Ishikawa (cell line): ENCODE measurements around the gene CPE.

Source experiments
- CEBPB ChIP-seq: IDR thresholded peaks from 2 replicates; pipeline ENCODE4 v1.6.1; 2012
- CREB1 ChIP-seq: IDR thresholded peaks from 2 replicates; pipeline ENCODE4 v1.6.1; 2012; ENCODE audit warnings: low read depth
- EGR1 ChIP-seq: IDR thresholded peaks from 2 replicates; pipeline ENCODE4 v1.6.1; 2012
- EP300 ChIP-seq: IDR thresholded peaks from 2 replicates; pipeline ENCODE4 v1.6.1; 2012; ENCODE audit warnings: borderline replicate concordance
- FOXM1 ChIP-seq: IDR thresholded peaks from 2 replicates; pipeline ENCODE4 v1.6.1; 2012; ENCODE audit warnings: low read depth, borderline replicate concordance
- NFIC ChIP-seq: IDR thresholded peaks from 2 replicates; pipeline ENCODE4 v1.6.1; 2012
- RAD21 ChIP-seq: IDR thresholded peaks from 2 replicates; pipeline ENCODE4 v1.6.1; 2012; ENCODE audit warnings: low read depth
- REST ChIP-seq: IDR thresholded peaks from 2 replicates; pipeline ENCODE4 v1.6.1; 2012; ENCODE audit warnings: low read depth, mild to moderate bottlenecking
- TAF1 ChIP-seq: IDR thresholded peaks from 2 replicates; pipeline ENCODE4 v1.6.1; 2012; ENCODE audit warnings: low read depth, mild to moderate bottlenecking
- TCF12 ChIP-seq: IDR thresholded peaks from 2 replicates; pipeline ENCODE4 v1.6.1; 2012; ENCODE audit warnings: low read depth
- TEAD4 ChIP-seq: IDR thresholded peaks from 2 replicates; pipeline ENCODE4 v1.6.1; 2012
- YY1 ChIP-seq: IDR thresholded peaks from 2 replicates; pipeline ENCODE4 v1.6.1; 2012; ENCODE audit warnings: low read depth
- ZBTB7A ChIP-seq: IDR thresholded peaks from 2 replicates; pipeline ENCODE4 v1.6.1; 2012; ENCODE audit warnings: low read depth
- TF ChIP-seq, protein P1 (sequence below): IDR thresholded peaks from 2 replicates; pipeline ENCODE4 v1.6.1; 2012
- TF ChIP-seq, protein P2 (sequence below): IDR thresholded peaks from 2 replicates; pipeline ENCODE4 v1.6.1; 2012

CPE gene

GRCh38 chr4:165398570-165398969, 19.8 kb downstream of the CPE start:
- TF ChIP-seq TCF12 (peak; percentile 69; the same call in 1 of the 2 replicates), TAF1 (no peak), FOXM1 (no peak), TEAD4 (no peak), RAD21 (no peak), NFIC (no peak), YY1 (no peak), EGR1 (no peak), EP300 (peak; percentile 52; the same call in 1 of the 2 replicates), REST (no peak), CEBPB (no peak), ZBTB7A (no peak), CREB1 (no peak)
- TF ChIP-seq, protein P1, sequence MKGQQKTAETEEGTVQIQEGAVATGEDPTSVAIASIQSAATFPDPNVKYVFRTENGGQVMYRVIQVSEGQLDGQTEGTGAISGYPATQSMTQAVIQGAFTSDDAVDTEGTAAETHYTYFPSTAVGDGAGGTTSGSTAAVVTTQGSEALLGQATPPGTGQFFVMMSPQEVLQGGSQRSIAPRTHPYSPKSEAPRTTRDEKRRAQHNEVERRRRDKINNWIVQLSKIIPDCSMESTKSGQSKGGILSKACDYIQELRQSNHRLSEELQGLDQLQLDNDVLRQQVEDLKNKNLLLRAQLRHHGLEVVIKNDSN, result no peak
- TF ChIP-seq, protein P2, sequence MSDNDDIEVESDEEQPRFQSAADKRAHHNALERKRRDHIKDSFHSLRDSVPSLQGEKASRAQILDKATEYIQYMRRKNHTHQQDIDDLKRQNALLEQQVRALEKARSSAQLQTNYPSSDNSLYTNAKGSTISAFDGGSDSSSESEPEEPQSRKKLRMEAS, result peak; percentile 44; the same call in 1 of the 2 replicates

- TF ChIP-seq EGR1 (no peak), RAD21 (no peak), TAF1 (no peak), TCF12 (no peak), REST (no peak)
These were observed 23.6 kb downstream of the CPE start for GRCh38 chr4:165402375-165402774.

DNA sequence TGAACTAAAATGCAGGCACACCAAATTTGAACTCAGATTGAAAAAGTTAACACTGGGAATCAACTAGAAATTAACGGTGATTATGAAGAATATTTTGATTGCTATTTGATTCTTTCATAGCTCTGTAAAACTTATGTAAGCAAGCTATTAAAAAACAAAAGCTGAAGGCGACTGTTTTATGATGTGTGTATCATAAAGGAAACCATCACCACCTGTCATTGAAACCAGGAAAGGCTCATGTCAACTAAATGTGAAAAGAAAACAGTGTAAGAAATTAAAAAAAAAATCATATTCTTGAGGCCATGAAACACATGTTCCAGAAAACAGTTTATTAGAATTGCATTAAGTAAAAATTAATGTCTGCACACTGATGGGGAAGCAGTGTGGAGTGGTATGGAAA, 24.2 kb downstream of the CPE start:
- TF ChIP-seq RAD21 (no peak), CEBPB (no peak), TEAD4 (no peak), TAF1 (no peak)

- TF ChIP-seq ZBTB7A (no peak), RAD21 (no peak), EP300 (no peak), NFIC (no peak), REST (no peak), EGR1 (no peak), CREB1 (no peak), YY1 (no peak), TEAD4 (no peak), TCF12 (no peak)
- TF ChIP-seq, protein P2, result no peak
- TF ChIP-seq, protein P1, result no peak
These were observed 24.8 kb downstream of the CPE start for GRCh38 chr4:165403637-165404036.

DNA sequence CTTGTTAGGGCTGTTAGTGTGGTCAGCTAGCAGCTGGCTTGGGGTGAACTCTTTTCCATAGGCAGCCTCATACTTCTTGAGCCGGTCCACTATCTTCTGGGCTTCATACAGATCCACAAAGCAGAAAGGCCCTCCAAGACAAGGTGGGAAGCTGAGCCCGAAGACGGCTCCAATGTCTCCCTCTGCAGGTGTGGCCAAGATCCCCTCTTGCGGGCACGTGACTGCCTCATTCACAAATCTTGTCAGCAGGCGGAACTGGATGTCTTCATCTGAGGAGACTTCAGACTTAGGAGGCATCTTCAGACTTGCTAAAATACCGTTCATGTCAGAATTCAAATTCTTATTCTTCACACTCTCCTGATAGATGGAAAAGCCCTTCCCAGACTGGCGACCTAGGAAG, 25.3 kb downstream of the CPE start:
- no peak for TF ChIP-seq CREB1
- no peak for TF ChIP-seq ZBTB7A
- no peak for TF ChIP-seq EGR1
- TF ChIP-seq CEBPB, result no peak
- TF ChIP-seq YY1, result no peak
- TF ChIP-seq RAD21, result no peak
- no peak for TF ChIP-seq TAF1
- no peak for TF ChIP-seq NFIC
- no peak for TF ChIP-seq TCF12
- TF ChIP-seq FOXM1, result no peak
- TF ChIP-seq, protein P2, result no peak
- TF ChIP-seq TEAD4, result no peak
- no peak for TF ChIP-seq REST
- no peak for TF ChIP-seq EP300
- TF ChIP-seq, protein P1, result no peak
